SK-N-SH treated with all-trans-retinoic acid at 6 μM for 48 hours (cell line): Measurements from ENCODE around the gene CYLD.

ENCODE experiments used
- ARNTL ChIP-seq: fragments of 450-650 bp; formaldehyde crosslinking; IDR thresholded peaks from 2 replicates; pipeline ENCODE4 v1.5.0; 2020; ENCODE audit warnings: low read depth, mild to moderate bottlenecking, moderate library complexity, borderline replicate concordance
- BACH2 ChIP-seq: fragments of 250-450 bp; sonication (Bioruptor Pico); IDR thresholded peaks from 2 replicates; pipeline ENCODE4 v1.9.0; 2021; ENCODE audit warnings: mild to moderate bottlenecking, borderline replicate concordance
- CSDC2 ChIP-seq: fragments of 250-450 bp; sonication (Bioruptor Pico); IDR thresholded peaks from 2 replicates; pipeline ENCODE4 v1.5.0; 2020; ENCODE audit warnings: mild to moderate bottlenecking, moderate library complexity
- CSRNP3 ChIP-seq: fragments of 250-450 bp; sonication (Bioruptor Pico); IDR thresholded peaks from 2 replicates; pipeline ENCODE4 v1.5.1; 2021; ENCODE audit warnings: mild to moderate bottlenecking, moderate library complexity
- ESRRG ChIP-seq: fragments of 250-450 bp; sonication (Bioruptor Pico); IDR thresholded peaks from 2 replicates; pipeline ENCODE4 v1.6.1; 2021; ENCODE audit warnings: mild to moderate bottlenecking
- GLIS3 ChIP-seq: fragments of 250-450 bp; sonication (Bioruptor Pico); IDR thresholded peaks from 2 replicates; pipeline ENCODE4 v1.5.0; 2020; ENCODE audit warnings: mild to moderate bottlenecking, moderate library complexity
- ISL1 ChIP-seq: fragments of 250-450 bp; sonication (Bioruptor Pico); IDR thresholded peaks from 2 replicates; pipeline ENCODE4 v2.1.2; 2022; ENCODE audit warnings: mild to moderate bottlenecking, moderate library complexity
- OSR1 ChIP-seq: fragments of 250-450 bp; sonication (Bioruptor Pico); IDR thresholded peaks from 2 replicates; pipeline ENCODE4 v1.8.0; 2022; ENCODE audit warnings: moderate library complexity, mild to moderate bottlenecking, inconsistent platforms
- RARB ChIP-seq: fragments of 250-450 bp; sonication (Bioruptor Pico); IDR thresholded peaks from 2 replicates; pipeline ENCODE4 v1.8.0; 2021; ENCODE audit warnings: mild to moderate bottlenecking, moderate library complexity
- SNAI2 ChIP-seq: fragments of 250-450 bp; sonication (Bioruptor Pico); IDR thresholded peaks from 2 replicates; pipeline ENCODE4 v1.5.0; 2020; ENCODE audit warnings: mild to moderate bottlenecking, moderate library complexity
- TCF4 ChIP-seq: fragments of 250-450 bp; sonication (Bioruptor Pico); IDR thresholded peaks from 2 replicates; pipeline ENCODE4 v1.8.0; 2021; ENCODE audit warnings: mild to moderate bottlenecking, moderate library complexity, borderline replicate concordance
- ZFP3 ChIP-seq: fragments of 250-450 bp; sonication (Bioruptor Pico); IDR thresholded peaks from 2 replicates; pipeline ENCODE4 v1.5.0; 2020; ENCODE audit warnings: mild to moderate bottlenecking, moderate library complexity
- ZNF565 ChIP-seq: fragments of 450-650 bp; formaldehyde crosslinking; conservative IDR thresholded peaks from 2 replicates; pipeline ENCODE4 v1.5.0; 2020; ENCODE audit warnings: low read depth, mild to moderate bottlenecking, moderate library complexity
- TF ChIP-seq, protein P1 (sequence below): fragments of 250-450 bp; sonication (Bioruptor Pico); IDR thresholded peaks from 2 replicates; pipeline ENCODE4 v1.8.0; 2020; ENCODE audit warnings: mild to moderate bottlenecking, moderate library complexity, borderline replicate concordance

DNA sequence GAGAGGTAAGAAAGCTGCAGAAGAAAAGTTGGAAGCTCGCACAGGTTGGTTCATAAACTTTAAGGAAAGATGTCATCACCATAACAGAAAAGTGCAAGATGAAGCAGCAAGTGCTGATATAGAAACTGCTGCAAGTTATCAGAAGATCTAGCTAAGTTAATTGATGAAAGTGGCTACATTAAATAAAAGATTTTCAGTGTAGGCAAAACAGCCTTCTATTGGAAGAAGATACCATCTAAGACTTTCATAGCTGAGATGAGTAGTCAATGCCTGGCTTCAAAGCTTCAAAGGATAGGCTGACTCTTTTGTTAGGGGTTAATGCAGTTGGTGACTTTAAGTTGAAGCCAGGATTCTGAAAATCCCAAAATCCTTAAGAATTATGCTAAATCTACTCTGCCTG lies 24.0 kb downstream of the CYLD start:
- TF ChIP-seq TCF4 (CRISPR knock-in tag) (no peak), SNAI2 (CRISPR knock-in tag) (no peak), CSDC2 (no peak), ESRRG (CRISPR knock-in tag) (no peak), ARNTL (no peak), GLIS3 (CRISPR knock-in tag) (no peak), CSRNP3 (no peak), OSR1 (CRISPR knock-in tag) (no peak), RARB (CRISPR knock-in tag) (no peak), BACH2 (no peak), ISL1 (no peak), ZNF565 (CRISPR knock-in tag) (no peak), ZFP3 (CRISPR knock-in tag) (no peak)
- TF ChIP-seq, protein P1, sequence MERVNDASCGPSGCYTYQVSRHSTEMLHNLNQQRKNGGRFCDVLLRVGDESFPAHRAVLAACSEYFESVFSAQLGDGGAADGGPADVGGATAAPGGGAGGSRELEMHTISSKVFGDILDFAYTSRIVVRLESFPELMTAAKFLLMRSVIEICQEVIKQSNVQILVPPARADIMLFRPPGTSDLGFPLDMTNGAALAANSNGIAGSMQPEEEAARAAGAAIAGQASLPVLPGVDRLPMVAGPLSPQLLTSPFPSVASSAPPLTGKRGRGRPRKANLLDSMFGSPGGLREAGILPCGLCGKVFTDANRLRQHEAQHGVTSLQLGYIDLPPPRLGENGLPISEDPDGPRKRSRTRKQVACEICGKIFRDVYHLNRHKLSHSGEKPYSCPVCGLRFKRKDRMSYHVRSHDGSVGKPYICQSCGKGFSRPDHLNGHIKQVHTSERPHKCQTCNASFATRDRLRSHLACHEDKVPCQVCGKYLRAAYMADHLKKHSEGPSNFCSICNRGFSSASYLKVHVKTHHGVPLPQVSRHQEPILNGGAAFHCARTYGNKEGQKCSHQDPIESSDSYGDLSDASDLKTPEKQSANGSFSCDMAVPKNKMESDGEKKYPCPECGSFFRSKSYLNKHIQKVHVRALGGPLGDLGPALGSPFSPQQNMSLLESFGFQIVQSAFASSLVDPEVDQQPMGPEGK (CRISPR knock-in tag), result no peak
